Measurements from ENCODE around the gene FXN.

DNA sequence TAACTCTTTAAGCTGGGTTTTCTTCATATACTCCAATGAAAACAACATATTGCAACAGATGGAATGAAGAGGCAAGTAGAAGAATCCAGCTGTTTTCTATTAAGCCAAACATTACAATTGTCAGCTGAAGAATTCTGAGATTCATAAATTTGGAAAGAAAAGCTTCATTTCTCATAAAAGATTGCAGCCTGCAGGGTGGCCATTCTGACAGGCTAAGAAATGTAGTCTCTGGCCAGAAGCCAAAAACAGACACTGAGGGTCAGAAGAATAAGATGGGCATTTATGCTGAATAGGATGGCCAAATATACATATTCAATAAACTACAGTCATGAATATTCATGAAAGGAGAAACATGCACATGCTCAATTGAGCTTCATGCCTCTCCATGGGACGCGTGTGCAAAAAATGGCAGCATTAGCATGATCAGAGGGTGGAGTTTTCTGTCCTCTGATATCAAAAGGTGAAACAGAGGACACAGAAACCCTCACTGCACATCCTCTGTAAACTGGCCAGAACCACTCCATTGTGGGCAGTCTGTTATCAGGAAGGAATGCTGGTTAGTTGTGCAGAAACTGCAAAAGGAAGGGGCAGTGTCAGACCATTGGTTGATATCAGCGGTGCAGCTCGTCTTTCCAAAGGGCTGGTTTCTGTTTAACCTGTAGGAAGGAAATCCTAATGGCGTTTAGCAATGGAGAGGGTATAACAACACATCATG lies 50.2 kb downstream of the FXN start:
- TF ChIP-seq POLR2A (IDR thresholded peaks at IDR 0.05; ENCODE audit: low read depth, low read length) (no peak), POLR2AphosphoS5 (IDR thresholded peaks at IDR 0.05; ENCODE audit: low read depth, low read length) (no peak), TAF1 (IDR thresholded peaks at IDR 0.05; ENCODE audit: borderline replicate concordance, low read depth, low read length) (no peak)
